HT-29 (cell line): ENCODE data around the gene ZFP36. TPM values are rescaled to one million over a fixed set of nuclear protein-coding genes. Genes with fewer than 3 reads are reported as not detected.

Source experiments
- DNase-seq: peaks from one replicate; pipeline ENCODE4 v3.0.0-alpha.2; 2015; ENCODE audit warnings: low spot score
- total RNA-seq: library from RNA; depleted of rRNA; stranded (reverse); fragments of >200 nt; shearing (Covaris generic); gene quantifications from 2 replicates; pipeline ENCODE4 v1.2.3, GENCODE V29; 2014

ZFP36 gene
- total RNA-seq, 1 experiment from 2014 or later = 124 TPM

- no peak for DNase-seq
These were observed 1.2 kb upstream of the ZFP36 start for GRCh38 chr19:39405261-39405957.

- no peak for DNase-seq
These were observed 540 bp upstream of the ZFP36 start for GRCh38 chr19:39405958-39406655.

GRCh38 chr19:39407410-39407659, 688 bp downstream of the ZFP36 start:
- no peak for DNase-seq

- peak; percentile 94 for DNase-seq
These were observed 1.2 kb downstream of the ZFP36 start for GRCh38 chr19:39407660-39408391.

GRCh38 chr19:39408392-39409207, 2.0 kb downstream of the ZFP36 start:
- no peak for DNase-seq

GRCh38 chr19:39409208-39410016, 2.8 kb downstream of the ZFP36 start:
- DNase-seq = peak; percentile 99

- peak; percentile 81 for DNase-seq
These were observed 3.6 kb downstream of the ZFP36 start for GRCh38 chr19:39410017-39410830.

GRCh38 chr19:39410831-39411080, 4.1 kb downstream of the ZFP36 start:
- no peak for DNase-seq

- peak; percentile 91 for DNase-seq
These were observed 4.6 kb downstream of the ZFP36 start for GRCh38 chr19:39411081-39411831.

GRCh38 chr19:39411832-39412099, 5.1 kb downstream of the ZFP36 start:
- DNase-seq = peak; percentile 100

GRCh38 chr19:39412100-39412866, 5.6 kb downstream of the ZFP36 start, which contains the start of gene PLEKHG2:
Gene PLEKHG2, plus strand, starts transcription at chr19:39412669. Its CDS starts 1,418 bp downstream, at chr19:39414087.
- DNase-seq = peak; percentile 100

GRCh38 chr19:39412867-39413271, 6.2 kb downstream of the ZFP36 start:
- no peak for DNase-seq

- no peak for DNase-seq
These were observed 6.7 kb downstream of the ZFP36 start for GRCh38 chr19:39413272-39413910.

- no peak for DNase-seq
These were observed 7.4 kb downstream of the ZFP36 start for GRCh38 chr19:39413911-39414608.

- no peak for DNase-seq
These were observed 8.7 kb downstream of the ZFP36 start for GRCh38 chr19:39415111-39416046.

GRCh38 chr19:39416152-39417120, 9.8 kb downstream of the ZFP36 start:
- no peak for DNase-seq
